Measurements from ENCODE around the gene SLC7A5.
"Not testable (repeated sequence)": the region's sequence is repeated elsewhere in the genome, so short reads cannot be mapped to it uniquely, and the experiment has no call there.

Gene SLC7A5

DNA sequence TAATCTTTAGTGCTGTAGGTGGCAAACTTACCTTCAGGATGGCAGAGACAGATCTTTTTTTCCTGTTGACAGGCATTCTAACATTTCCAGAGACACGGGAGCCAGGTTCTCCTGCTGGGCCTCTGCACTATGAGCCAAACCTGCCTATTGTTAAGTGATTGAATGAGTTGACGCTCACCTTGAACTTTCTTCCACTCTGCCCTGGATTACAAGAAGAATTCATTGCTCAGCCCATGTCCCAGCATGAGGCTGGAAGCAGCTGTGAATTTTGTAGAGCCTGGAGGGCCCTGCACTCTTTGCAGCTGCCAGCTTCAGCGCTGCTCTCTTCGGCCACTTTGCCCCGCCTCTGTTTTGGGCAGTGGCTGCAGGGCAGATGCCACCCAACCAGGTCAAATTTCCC is 9.4 kb upstream of the SLC7A5 start:
- no peaks in the 10 kb centered on the region for H3F3A ChIP-seq (ENCODE audit: low read depth)
- no peak overlapping the region for H3K4me3 ChIP-seq (ENCODE audit: low read length, poor library complexity, severe bottlenecking)
- H3K4me1 ChIP-seq (ENCODE audit: insufficient read depth, low read length, poor library complexity, severe bottlenecking), result no peaks in the 10 kb centered on the region
- H3K4me2 ChIP-seq (ENCODE audit: low read depth, low read length, poor library complexity, severe bottlenecking), result no peak overlapping the region
- H3K79me2 ChIP-seq (ENCODE audit: insufficient read depth, low read length), result no peaks in the 10 kb centered on the region
- no peaks in the 10 kb centered on the region for H3K9me3 ChIP-seq (ENCODE audit: insufficient read depth, low read depth, low read length)
- no peaks in the 10 kb centered on the region for H4K20me1 ChIP-seq (ENCODE audit: insufficient read depth, low read length, poor library complexity, severe bottlenecking)
- no peak for TF ChIP-seq EZH2phosphoT487 (IDR thresholded peaks at IDR 0.05; ENCODE audit: borderline replicate concordance)
- TF ChIP-seq CTCF (conservative IDR thresholded peaks at IDR 0.05; ENCODE audit: low read length), result no peak
- H3K36me3 ChIP-seq (ENCODE audit: insufficient read depth, low read length), result no peaks in the 10 kb centered on the region
- no peak overlapping the region for H3K9ac ChIP-seq (ENCODE audit: low read depth, low read length, poor library complexity, severe bottlenecking)
- H3K9me2 ChIP-seq (replicated peaks; ENCODE audit: low read depth, low read length), result no peaks in the 10 kb centered on the region
- no peaks in the 10 kb centered on the region for H3K27me3 ChIP-seq (ENCODE audit: insufficient read depth, low read length, poor library complexity, severe bottlenecking)
- H2AFZ ChIP-seq (ENCODE audit: low read length), result no peak overlapping the region

GRCh38 chr16:87877942-87878507 is 8.7 kb upstream of the SLC7A5 start:
- Histone ChIP-seq H3F3A (ENCODE audit: low read depth) (no peaks in the 10 kb centered on the region), H3K36me3 (ENCODE audit: insufficient read depth, low read length) (no peaks in the 10 kb centered on the region), H3K9me2 (replicated peaks; ENCODE audit: low read depth, low read length) (no peaks in the 10 kb centered on the region), H4K20me1 (ENCODE audit: insufficient read depth, low read length, poor library complexity, severe bottlenecking) (no peaks in the 10 kb centered on the region), H3K9ac (ENCODE audit: low read depth, low read length, poor library complexity, severe bottlenecking) (no peak overlapping the region), H3K79me2 (ENCODE audit: insufficient read depth, low read length) (no peaks in the 10 kb centered on the region), H3K4me3 (ENCODE audit: low read length, poor library complexity, severe bottlenecking) (no peak overlapping the region), H3K4me2 (ENCODE audit: low read depth, low read length, poor library complexity, severe bottlenecking) (no peak overlapping the region), H2AFZ (ENCODE audit: low read length) (no peak overlapping the region), H3K4me1 (ENCODE audit: insufficient read depth, low read length, poor library complexity, severe bottlenecking) (no peaks in the 10 kb centered on the region), H3K27me3 (ENCODE audit: insufficient read depth, low read length, poor library complexity, severe bottlenecking) (no peaks in the 10 kb centered on the region), H3K9me3 (ENCODE audit: insufficient read depth, low read depth, low read length) (no peaks in the 10 kb centered on the region)
- TF ChIP-seq CTCF (conservative IDR thresholded peaks at IDR 0.05; ENCODE audit: low read length) (no peak; the same call in 1 of the 2 replicates), EZH2phosphoT487 (IDR thresholded peaks at IDR 0.05; ENCODE audit: borderline replicate concordance) (no peak)

- Histone ChIP-seq H3K27me3 (ENCODE audit: insufficient read depth, low read length, poor library complexity, severe bottlenecking) (no peaks in the 10 kb centered on the region), H3K9me3 (ENCODE audit: insufficient read depth, low read depth, low read length) (no peaks in the 10 kb centered on the region), H3F3A (ENCODE audit: low read depth) (no peaks in the 10 kb centered on the region), H3K4me3 (ENCODE audit: low read length, poor library complexity, severe bottlenecking) (no peak overlapping the region), H2AFZ (ENCODE audit: low read length) (no peak overlapping the region), H3K79me2 (ENCODE audit: insufficient read depth, low read length) (no peaks in the 10 kb centered on the region), H3K36me3 (ENCODE audit: insufficient read depth, low read length) (no peaks in the 10 kb centered on the region), H3K9me2 (replicated peaks; ENCODE audit: low read depth, low read length) (no peaks in the 10 kb centered on the region), H4K20me1 (ENCODE audit: insufficient read depth, low read length, poor library complexity, severe bottlenecking) (no peaks in the 10 kb centered on the region), H3K4me1 (ENCODE audit: insufficient read depth, low read length, poor library complexity, severe bottlenecking) (peaks cover 13% of the 10 kb centered on the region), H3K9ac (ENCODE audit: low read depth, low read length, poor library complexity, severe bottlenecking) (no peak overlapping the region), H3K4me2 (ENCODE audit: low read depth, low read length, poor library complexity, severe bottlenecking) (no peak overlapping the region)
- TF ChIP-seq CTCF (conservative IDR thresholded peaks at IDR 0.05; ENCODE audit: low read length) (no peak), EZH2phosphoT487 (IDR thresholded peaks at IDR 0.05; ENCODE audit: borderline replicate concordance) (no peak)
These were observed 5.5 kb upstream of the SLC7A5 start for GRCh38 chr16:87874639-87875427.

GRCh38 chr16:87870418-87871291 is 1.3 kb upstream of the SLC7A5 start:
- not testable (repeated sequence) for H4K20me1 ChIP-seq (ENCODE audit: insufficient read depth, low read length, poor library complexity, severe bottlenecking); H3K36me3 ChIP-seq (ENCODE audit: insufficient read depth, low read length); H3F3A ChIP-seq (ENCODE audit: low read depth); H3K27me3 ChIP-seq (ENCODE audit: insufficient read depth, low read length, poor library complexity, severe bottlenecking); H3K9me3 ChIP-seq (ENCODE audit: insufficient read depth, low read depth, low read length); H3K4me3 ChIP-seq (ENCODE audit: low read length, poor library complexity, severe bottlenecking); H3K9me2 ChIP-seq (replicated peaks; ENCODE audit: low read depth, low read length)
- H3K4me1 ChIP-seq (ENCODE audit: insufficient read depth, low read length, poor library complexity, severe bottlenecking), result peaks cover 13% of the 10 kb centered on the region
- peak overlapping the region; percentile 52 for H3K9ac ChIP-seq (ENCODE audit: low read depth, low read length, poor library complexity, severe bottlenecking)
- H3K4me2 ChIP-seq (ENCODE audit: low read depth, low read length, poor library complexity, severe bottlenecking), result peak overlapping the region; percentile 30
- peaks cover 26% of the 10 kb centered on the region for H3K79me2 ChIP-seq (ENCODE audit: insufficient read depth, low read length)
- H2AFZ ChIP-seq (ENCODE audit: low read length), result peak overlapping the region; percentile 41

Data from Loucy (cell line).